Activated CD8-positive, alpha-beta memory T cell treated with anti-CD3 and anti-CD28 coated beads for 24 hours (primary cell): Measurements from ENCODE around the gene SLC17A8.

Experiments
- DNase-seq: peaks from one replicate; pipeline ENCODE4 v3.0.0-alpha.2; 2020

The SLC17A8 gene

GRCh38 chr12:100433701-100434100 is 76.8 kb downstream of the SLC17A8 start:
- no peak for DNase-seq

- DNase-seq: no peak
Measured at GRCh38 chr12:100434177-100434576, 77.3 kb downstream of the SLC17A8 start.

DNA sequence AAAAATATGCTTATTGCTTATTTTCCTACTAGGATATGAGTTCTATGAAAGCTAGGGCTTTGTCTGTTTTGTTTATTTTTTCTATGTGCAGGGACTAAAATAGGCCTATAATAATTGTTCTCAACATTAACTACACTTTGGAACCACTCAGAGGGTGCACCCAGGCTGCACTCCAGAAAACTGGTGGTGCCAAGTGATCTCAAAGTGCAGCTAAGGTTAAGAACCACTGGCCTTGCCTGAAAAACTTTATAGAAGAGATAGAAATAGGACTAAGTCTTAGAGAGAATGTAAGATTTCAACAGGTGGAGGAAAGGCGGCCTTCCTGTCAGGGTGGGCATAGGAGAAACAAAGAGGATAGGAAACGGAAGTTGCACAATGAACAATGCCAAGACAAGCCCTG is 79.1 kb downstream of the SLC17A8 start:
- no peak for DNase-seq

DNA sequence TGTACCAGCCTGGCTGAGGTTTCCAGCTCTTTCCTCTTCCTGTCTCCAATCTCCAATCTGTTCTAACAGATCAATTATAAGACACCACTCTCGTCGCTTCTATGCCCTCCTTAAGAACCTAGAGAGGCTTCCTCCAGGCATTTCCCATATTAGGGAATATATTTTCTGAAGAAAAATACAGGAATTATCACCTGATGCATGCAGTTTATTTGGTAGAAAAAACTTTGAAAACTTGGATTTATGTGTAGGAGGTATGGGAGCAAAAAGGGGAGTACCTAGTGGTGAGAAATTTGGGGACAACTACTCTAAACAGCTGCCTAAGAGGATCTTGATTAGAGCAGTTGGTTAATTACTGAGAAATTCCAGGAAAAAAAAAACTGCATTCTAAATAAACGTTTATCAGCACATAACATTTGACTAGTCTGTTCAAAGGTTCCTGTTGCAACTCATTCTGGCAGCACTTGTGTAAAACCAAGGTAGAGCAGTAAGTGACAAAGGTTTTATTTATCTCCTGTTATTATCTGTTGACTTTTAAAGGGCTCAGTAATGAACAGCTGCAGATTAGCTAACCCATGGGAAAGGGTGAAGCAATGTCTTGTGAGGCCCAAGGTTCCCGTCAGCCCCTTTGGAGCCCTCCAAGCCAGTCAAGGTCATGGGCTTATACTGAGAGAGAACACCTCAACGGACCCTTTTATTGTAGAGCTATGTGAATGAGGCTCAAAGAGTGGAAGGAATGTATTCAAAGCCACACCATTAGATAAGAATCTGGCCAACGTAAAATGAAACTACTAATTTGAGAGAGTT is 80.4 kb downstream of the SLC17A8 start:
- DNase-seq: no peak

DNA sequence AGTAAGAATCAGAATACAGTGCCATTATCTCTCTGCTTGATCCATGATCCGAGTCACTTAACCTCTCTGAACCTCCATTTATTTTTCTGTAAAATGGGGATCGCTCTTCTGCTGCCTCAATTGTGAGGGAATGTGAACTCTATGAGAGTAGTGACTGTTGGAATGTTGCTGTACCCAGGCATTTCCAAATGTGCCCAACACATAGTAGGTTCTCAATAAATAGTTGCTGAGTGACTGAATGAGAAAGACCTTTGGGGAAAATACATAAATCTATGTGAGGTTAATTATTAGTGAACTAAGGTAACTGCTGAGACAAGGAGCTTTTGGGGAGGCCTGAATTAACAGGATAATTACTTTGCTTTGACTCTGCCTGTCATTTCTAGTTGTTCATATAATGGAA is 82.9 kb downstream of the SLC17A8 start:
- DNase-seq: no peak

DNA sequence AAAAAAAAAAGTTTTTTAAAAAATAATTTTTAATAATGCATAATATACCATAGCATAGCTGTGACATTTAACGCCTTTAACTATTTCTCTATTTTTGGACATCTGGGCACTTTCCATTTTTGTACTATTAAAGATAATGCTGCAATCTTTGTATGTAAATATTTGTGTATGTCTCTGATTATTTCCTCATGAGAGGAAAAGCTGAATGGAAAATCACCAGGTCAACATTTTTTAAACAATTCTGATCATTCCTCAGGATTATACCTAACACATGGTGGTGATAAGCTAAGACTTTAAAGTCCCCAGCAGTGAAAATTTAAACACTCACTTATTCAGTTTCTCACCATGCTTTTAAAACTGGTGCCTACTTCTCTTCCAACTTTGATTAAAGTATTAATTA is 85.5 kb downstream of the SLC17A8 start:
- no peak for DNase-seq

- DNase-seq: no peak
Measured at GRCh38 chr12:100443434-100443833, 86.6 kb downstream of the SLC17A8 start.

- no peak for DNase-seq
Measured at GRCh38 chr12:100445081-100445481, 88.2 kb downstream of the SLC17A8 start.

GRCh38 chr12:100447381-100447780 is 90.5 kb downstream of the SLC17A8 start:
- no peak for DNase-seq

DNA sequence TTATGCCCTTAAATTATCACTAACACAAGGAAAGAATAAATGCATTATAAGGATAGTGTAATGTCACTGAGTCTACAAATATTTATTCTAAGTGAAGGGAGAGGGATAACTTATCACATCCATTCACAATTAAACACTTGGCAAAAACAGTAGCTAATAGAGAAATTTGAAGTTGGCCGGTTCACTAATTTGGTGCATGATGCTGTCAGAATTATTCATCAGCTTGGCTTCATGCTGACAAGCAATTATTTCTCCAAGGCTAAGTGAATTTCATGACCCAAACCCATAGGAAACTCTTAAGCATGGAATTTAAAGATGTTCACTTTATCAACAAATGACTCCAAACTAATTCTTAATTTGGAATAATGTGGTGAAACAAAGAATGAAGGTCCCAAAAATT is 91.8 kb downstream of the SLC17A8 start:
- no peak for DNase-seq

DNA sequence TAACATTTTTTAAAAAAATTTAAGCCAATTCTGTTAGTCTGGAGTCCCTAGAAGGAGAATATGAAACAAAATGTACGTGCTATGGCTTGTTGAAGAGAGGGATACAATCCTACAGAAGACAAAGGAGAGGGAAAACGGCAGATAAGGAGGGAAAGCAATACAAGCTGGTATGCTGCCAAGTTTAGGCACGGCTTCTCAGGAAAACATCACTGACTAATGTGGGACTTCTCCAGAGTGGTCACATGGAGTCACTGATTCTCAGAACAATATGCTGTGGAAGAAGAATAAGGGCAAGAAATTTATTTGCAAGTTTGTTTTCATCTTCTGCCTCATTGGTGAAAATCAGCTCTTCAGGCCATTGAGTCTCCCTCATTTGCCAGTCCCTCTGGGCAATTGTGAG is 93.9 kb downstream of the SLC17A8 start:
- no peak for DNase-seq

DNA sequence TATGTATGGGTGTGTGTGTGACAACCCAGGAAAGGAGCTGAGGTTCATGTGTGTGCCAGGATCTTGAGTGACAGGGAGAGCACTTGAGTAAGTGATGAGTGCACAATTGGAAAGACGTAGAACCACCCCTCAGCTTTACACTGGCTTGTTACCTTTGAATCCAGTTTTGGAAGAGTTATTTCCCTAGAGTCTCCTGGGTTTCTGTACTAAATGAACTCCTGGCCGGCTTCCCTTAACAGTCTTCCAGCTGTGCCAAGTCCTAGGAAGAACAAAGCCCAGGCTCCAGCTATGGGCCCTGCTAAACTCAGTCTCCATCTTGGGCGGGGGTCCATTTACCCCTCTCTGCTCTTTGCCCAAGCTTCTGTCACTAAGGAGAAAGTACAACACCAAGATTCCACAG is 97.1 kb downstream of the SLC17A8 start:
- DNase-seq: no peak

DNA sequence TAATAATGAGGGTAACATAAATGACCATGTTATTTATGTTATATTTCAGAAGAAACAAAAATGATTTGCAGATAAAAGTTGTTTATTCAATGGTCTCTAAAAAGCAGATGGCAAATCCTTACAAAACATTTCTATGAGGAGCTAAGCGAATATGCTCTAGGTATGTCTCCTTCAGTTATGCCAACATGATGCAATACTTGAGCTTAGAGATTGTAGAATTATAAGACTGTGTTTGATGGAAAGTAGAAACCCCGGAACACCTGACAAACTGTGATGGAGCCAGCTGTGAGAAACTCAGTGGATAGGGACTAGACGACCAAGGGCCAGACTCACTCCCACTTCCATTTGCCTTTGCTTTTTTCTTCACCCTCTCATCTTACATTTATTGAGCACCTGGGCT is 99.0 kb downstream of the SLC17A8 start:
- DNase-seq: no peak

GRCh38 chr12:100458191-100458590 is 101.3 kb downstream of the SLC17A8 start:
- no peak for DNase-seq

DNA sequence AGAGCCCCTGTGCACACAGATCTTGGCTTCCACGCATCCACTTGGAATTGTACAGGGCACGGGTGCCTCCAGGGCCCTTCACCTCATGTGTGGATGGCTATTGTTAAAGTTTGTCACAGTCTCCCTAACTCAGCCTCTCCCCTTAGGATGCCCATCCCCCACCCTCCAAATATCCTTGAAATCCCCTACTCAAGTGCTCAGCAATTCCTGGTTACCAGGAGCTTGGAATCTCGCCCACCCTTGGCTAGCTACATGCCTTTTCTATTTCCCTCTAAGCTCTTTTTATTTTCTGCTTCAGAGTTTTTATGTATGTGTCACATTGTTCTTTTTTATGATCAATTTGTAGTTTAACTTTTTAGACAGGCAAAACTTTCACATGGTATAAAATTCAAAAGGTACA is 103.8 kb downstream of the SLC17A8 start:
- no peak for DNase-seq

- no peak for DNase-seq
Measured at GRCh38 chr12:100461330-100461973, 104.6 kb downstream of the SLC17A8 start.

- no peak for DNase-seq
Measured at GRCh38 chr12:100463661-100464060, 106.8 kb downstream of the SLC17A8 start.

GRCh38 chr12:100464529-100464928 is 107.7 kb downstream of the SLC17A8 start:
- no peak for DNase-seq

DNA sequence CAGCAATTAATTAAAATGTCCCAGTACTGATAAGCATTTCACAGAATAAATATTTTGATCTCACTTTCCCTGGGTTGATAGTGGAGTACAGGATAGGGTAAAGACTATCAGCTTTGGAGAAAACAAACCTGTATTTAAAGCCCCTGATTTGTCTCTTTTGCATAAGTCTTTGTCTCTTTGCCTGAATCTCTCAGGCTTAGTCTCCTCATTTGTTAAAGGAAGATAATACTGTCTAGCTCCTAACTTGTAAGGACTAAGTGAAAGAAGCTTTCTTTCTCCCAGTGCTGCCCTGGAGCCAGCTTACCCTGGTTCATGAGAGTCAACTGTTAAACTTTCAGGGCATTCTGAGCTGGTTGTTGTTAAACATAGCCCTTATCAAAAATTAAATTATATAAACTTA is 111.3 kb downstream of the SLC17A8 start:
- no peak for DNase-seq
